Stimulated activated CD8-positive, alpha-beta memory T cell treated with anti-CD3 and anti-CD28 coated beads, Interleukin-4, amount 100 ng/mL, for 48 hours (primary cell): Measurements from ENCODE around the gene WFDC8.

Source experiments
- DNase-seq: peaks from one replicate; pipeline ENCODE4 v3.0.0-alpha.2; 2020

WFDC8 gene

DNA sequence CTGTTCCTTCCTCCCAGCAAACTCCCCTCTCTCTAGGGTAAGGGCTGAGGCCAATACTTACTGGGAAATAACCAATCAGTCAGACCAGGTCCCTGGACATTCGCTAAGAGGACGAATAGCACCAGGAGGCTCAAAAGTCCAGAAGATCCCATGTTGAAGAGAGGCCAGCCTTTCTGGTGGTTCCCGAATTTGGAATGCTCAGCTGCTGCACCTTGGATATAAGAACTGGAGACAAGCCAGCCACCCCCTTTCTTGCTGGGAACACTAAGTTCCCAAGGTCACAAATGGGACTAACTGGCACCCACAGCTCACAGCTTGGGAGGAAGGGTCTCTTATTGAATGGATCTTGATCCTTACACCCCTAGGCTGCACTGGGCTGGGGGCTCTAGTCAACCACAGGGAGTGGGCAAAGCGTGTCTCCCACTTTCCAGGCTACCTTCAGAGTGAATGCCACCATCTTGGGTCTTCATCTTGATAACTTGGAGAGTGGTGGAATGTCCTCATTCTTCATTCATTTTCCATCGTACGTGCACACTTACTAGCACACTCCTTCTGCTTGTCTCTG is 31.8 kb downstream of the WFDC8 start, which contains the start of gene EPPIN:
Gene EPPIN, minus strand, starts transcription at position 196 of the 565 bp plus-strand sequence. Its CDS starts 44 bp downstream, at position 152.
- no peak for DNase-seq

DNA sequence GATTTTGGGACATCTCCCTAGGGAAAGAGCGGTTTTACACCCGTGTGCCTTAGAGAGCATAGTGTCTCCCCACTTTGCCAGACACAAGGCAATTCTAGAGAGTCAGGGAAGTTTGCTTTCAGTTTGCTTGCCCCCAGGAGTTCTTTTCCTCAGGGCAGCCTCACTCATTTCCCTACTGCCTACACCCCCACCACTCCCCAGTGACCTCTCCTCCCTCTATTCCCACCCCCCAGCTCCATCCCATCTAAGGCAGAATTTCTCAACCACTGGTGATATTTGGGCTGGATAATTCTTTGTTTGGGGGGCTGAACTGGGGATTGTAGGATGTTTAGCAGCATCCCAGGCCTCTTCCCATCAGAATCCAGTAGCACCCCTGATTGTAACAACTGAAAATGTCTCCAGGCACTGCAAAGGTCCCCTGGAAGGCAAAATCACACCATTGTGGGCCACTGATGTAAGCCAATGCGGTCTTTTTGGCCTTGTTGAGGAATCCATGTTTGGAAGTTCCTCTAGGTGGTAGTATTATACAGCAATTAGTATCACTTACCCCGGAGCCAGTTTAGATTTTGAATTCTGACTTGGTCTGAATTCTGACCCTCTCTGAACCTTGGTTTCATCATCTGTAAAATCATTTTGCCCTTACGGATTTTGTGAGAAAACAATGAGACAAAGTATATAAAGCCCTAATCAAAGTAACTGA is 33.2 kb downstream of the WFDC8 start:
- no peak for DNase-seq

DNA sequence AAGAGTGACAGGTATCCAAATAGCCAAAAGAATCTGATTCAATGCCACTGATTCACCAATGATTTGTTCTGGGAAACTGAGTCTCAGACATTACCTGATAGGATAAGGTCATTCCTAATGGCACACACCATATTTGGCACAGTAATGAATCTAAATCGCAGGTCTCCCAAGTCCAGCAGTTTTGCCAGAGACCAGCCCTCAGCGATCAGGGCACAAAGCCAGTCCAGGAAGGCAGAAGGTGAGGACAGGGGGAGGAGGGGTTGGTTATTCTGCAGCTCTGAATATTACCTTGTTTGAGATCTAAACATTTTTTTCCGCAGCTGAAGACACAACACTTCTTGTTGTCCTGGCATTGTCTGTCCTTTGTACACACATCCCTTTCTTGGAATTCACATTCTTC is 33.7 kb downstream of the WFDC8 start:
- DNase-seq, result no peak

DNA sequence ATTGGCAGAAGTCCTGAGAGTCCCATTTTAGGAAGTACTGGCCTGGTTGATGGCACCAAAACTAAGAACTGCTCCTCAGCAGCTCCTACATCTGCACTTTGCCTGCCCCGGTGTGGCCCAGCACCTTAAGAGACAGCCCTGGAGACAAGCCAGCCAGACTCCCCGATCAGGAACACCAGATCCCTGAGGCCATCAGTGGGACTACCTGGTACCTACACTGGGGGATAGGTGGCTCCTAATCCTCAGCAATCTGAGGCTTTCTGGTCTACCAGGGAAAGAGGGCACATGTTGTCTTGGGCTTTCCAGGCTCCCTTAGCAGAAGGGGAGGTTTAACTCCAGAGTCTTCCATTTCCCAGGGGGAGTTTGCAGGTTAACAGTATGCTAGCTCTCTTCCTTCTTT is 39.7 kb downstream of the WFDC8 start, which contains the start of gene WFDC6:
Gene WFDC6, minus strand, starts transcription at position 101 of the 400 bp plus-strand sequence. Its CDS starts 75 bp downstream, at position 26.
- DNase-seq, result no peak

DNA sequence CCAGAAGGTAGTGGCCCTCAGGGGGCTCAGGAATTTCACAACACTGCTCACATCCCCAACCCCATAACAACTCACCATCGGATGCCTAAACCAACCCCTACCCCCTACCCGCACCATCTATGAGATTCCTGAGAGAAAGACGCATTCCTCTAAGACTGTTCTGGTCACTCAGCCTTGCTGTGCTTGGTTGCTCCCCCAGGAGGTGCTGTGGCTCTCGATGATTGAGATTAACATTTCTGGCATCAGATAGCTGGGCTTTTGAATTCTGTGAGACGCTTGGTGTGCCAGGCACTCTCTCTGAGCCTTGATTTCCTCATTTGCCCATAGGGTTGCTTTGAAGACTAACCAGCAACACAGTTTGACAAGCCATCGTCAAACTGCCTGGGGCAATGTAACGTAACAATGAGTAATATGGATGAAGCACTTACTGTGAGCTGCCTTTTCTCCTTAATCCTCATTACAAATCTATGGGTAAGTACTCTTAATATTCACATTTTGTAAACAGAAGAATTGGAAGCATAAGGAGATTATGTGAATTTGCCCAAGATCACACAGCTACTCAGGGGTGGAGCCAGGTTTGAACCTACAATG is 40.8 kb downstream of the WFDC8 start:
- DNase-seq, result no peak

DNA sequence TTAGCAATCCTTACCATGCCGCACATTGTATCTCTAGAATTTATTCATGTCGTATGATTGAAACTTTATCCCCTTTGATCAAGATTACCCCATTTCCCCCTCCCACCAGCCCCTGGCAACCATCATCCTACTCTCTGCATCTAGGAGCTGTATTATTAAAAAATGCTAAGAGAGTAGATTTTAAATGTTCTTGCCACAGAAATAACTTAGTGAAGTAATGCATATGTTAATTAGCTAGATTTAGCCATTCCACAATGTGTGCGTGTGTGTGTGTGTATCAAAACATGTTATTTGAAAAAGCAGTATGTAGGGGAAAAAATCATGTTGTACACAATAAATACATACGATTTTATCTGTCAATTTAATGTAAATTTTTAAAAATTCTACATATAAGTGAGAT is 51.8 kb downstream of the WFDC8 start:
- DNase-seq, result no peak

DNA sequence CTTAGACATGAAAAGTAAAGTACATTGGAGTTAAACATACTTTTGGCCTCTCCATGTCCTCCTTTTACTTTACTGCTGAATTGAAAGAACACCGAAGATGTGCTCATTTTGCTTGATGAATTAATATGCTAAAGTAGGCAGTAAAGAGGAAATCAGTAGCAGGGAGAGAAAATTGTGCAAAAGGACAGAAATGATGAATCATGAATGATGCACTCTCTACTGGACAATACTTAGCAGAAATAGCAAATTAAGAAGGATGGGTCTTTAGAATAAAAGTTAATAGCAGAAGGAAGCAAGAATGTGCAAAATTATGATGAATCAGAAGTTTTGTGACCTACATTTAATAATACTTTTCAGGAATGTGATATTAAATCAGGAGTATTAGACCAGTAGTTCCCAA is 55.3 kb downstream of the WFDC8 start:
- DNase-seq, result no peak

DNA sequence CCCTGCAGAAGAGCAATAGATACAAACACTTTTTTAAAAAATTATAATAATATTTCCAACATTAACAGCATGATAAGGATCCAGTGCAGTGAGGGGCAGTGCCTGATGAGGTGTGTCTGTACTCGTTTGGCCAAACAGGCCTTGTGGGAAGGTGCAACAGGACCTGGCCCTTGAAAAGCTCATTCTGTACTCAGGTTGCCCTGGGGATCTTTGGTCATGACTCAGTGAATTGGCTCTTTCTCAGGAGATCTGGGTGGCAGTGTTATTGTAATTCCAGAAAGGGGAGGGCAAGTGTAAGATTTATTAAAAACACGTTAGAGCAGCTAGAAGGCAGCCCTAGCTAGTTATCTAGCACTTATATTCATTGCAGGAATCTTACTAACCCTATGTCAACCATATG is 60.8 kb downstream of the WFDC8 start:
- DNase-seq, result no peak

DNA sequence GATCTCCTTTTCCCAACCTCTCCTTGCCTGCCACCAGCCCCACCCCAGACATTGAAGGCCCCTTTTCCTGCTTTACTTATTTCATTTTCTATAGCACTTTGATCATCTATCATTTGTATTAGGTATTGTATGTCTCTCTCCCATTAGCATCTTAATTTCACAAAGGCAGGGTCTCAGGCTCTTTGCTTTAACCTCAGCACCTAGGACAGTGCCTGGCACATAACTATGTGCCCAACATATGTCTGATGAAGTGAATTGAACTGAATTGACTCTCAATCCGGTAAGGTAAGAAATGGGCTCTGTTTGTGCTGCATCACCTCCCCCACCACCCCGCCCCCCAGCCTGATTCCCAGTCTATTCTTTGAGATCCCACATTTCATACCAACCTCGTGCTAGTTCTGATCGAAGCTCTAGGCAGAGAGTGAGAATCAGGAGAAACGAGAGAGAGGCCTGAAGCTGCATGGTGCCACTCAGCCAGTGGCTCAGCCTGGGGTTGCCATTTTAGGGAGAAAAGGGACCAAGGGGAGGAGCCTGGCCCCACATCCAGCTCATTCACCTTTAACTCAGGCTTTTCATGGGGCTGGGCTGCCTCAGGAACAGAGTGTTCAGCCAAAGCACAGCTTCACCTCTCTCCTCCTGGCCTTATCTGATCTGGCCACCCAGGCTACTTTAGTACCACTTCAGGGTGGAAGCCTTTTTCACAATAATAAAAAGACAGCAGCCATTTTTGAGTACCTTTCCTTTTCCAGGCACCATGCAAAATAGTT is 63.8 kb downstream of the WFDC8 start, which contains the start of gene SPINT3:
Gene SPINT3, minus strand, starts transcription at position 476 of the 767 bp plus-strand sequence. Its CDS starts 14 bp downstream, at position 462.
- no peak for DNase-seq

DNA sequence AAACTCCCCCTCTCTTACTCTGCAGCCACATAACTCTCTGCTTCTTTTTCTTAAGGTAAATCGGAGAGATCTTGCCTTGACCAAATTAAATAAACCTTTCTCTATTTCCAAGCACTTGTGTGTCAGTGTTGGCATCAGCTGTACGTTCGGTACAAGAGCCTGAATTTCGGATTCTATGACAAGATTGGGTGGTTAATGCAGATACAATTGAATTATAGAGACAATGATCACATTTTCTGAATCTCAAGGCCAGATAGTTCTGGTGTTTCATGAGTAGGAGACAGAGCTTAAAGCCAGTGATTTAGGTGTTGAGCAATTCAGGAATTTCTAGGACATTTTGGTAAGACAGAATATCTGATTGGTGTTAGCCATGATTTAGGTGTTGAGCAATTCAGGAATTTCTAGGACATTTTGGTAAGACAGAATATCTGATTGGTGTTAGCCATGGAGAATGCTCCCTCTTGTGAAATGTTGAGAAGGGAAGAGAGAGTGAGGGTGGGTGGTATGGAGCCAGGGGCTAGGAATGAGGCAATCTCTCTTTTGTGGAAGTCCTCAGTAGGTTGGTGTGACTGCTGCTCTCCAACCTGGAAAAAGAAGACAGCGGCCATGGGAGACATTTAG is 68.7 kb downstream of the WFDC8 start:
- no peak for DNase-seq

DNA sequence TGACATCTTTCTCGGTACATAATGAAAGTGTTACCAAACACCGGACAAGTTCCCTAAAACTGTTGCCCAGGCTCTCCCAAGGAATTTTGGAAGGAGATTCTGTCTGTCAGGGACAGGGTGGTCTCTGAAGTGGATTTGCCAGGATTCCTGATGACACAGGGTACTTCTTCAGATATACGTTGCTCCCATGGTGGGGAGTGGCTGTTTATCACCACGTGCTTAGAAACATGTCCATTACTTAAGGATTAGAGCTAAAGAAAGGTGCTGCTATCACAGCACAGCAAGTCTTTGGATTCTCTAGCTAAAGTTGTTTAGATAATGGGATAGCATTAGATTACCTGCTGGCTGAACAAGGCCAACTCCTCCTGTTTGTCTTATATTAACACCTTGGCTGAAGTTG is 70.0 kb downstream of the WFDC8 start:
- DNase-seq, result no peak

DNA sequence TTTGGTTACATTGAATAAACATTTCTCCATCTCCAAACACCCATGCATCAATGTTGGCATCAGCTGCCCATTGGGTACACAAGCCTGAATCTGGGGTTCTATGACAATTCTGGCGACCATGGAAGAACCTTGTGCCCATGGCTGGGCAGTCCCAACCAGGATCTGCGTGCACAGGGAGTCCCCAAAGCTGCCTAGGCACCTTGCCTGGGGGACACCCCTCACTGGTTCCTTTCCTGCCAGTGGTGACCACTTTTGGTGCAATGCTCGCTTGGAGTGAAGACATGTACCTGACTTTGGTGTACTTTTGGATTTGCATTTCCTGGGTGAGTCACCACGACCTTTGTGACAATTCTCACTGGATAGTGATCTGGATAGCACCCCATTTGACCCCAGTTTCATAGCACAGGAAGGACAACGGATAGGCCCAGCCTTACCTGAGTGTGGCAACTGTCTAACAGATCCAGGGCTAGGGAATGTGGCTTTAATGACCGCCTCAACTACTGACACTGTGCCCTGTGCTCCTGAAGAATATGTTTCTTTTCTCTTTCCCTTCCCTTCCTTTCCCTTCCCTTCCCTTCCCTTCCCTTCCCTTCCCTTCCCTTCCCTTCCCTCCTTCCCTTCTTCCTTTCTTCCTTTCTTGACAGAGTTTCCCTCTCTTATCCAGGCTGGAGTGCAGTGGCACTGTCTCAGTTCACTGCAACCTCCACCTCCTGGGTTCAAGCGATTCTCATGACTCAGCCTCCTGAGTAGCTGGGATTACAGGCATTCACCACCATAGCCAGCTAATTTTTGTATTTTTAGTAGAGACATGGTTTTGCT is 70.8 kb downstream of the WFDC8 start:
- DNase-seq, result no peak

DNA sequence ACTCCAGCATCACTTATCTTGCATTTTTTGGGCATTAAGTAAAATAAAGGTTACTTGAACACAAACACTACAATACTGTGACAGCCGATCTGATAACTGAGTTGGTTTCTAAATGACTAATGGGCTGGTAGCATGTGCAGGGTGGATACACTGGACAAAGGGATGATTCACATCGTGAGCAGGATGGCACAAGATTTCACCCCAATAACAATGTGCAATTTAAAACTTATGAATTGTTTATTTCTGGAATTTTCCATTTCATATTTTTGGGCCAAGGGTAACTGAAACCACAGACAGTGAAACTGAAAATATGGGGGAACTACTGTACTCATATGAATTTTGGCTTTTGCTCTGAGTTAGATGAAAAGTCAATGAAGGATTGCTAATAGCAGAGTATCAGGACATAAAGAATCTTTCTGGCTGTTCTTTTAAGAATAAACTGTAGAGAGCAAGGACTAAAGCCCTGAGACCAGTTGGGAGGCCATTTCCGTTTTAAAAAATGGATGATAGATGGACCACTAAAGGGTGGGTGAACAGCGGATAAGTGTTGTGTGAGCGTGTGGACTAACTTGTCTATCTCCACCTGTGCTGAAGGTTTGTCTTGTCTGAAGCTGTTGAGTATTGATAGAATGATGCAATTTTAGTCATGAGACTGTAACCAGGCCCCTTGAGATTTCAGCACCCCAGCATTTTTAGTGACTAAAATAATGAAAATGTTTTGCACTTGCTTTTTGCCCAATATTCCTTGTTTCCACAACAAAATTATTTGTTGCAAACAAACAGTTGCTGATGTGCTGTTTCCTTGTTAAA is 71.9 kb downstream of the WFDC8 start:
- no peak for DNase-seq

DNA sequence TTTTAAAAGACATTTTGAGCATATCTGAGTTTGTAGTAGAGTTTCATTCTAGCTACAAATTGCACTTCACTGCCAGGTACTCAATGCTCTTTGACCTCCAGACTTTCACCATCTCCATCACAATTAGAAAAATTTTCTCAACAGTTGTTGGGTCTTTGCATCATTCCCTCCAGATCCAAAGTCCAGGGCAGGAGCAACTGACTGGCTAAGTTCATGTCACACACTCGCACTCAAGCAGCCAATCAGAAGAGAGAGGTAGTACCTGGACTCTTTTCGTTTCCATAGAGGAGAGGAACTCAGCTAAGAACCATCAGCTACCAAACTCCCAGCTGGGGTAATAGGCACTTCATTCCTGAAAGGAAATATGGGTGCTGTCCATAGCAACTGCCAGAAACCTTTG is 72.7 kb downstream of the WFDC8 start:
- no peak for DNase-seq

DNA sequence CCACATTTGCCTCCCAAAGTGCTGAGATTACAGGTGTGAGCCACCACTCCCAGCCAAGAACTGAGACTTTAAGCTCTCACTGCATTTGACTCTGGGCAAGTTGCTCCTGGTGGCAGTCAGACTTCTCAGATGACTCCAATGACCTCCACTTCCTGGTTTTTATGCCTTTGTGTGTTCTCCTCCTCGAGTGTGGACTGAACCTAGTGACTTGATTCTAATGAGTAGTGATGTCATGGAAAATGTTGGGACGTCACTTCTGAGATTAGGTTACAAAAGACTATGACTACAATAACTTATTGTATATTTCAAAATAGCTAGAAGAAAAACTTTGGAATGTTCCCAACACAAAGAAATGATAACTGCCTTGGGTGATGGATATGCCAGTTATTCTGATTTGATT is 75.7 kb downstream of the WFDC8 start:
- no peak for DNase-seq

DNA sequence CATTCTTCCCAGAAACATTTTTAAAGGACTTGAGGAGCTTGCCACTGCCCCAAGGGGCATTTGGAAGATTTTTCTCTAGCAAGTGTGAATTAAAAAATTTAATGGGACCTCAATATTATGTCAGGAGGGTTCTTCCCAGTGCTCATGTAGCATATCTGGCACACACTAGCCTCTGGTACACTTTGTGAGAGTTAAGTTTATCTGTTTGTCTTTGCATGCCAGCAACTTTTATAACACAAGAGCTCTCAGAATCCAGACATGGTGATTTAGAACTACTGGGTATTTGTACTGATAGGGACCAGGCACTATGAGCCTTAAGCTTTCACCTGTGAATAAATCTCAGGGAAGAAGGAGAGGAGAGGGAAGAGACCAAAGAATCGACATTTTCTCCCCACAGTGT is 76.5 kb downstream of the WFDC8 start:
- no peak for DNase-seq
